SK-N-SH (cell line): Measurements from ENCODE around the gene SHISA8. TPM values are rescaled to one million over a fixed set of nuclear protein-coding genes. Genes with fewer than 3 reads are reported as not detected.

Experiments
- CTCF ChIA-PET: fragments of 300-600, 350-600 bp; formaldehyde crosslinking; extraction: SDS; loops from one replicate; lab custom pipeline; 2021; lab: Yijun Ruan, JAX
- POLR2A ChIA-PET: fragments of 350-600 bp; sonication (Branson Sonifier 250); formaldehyde crosslinking; extraction: SDS; loops from one replicate; lab custom pipeline; 2020; ENCODE audit warnings: antibody characterized with exemption, inconsistent platforms; lab: Yijun Ruan, JAX
- DNase-seq: peaks from one replicate; pipeline ENCODE4 v3.0.0; 2012
- H2AFZ ChIP-seq: fragments of 200-600 bp; sonication (generic); 2 replicates; pipeline ENCODE4 v1.8.1; 2016; ENCODE audit warnings: antibody characterized with exemption, mild to moderate bottlenecking, low read depth
- H3F3A ChIP-seq: fragments of 200-600 bp; sonication (generic); replicated peaks from 2 replicates; pipeline ENCODE3; 2016; ENCODE audit warnings: antibody characterized with exemption, mild to moderate bottlenecking; ENCODE audit not compliant: insufficient read depth
- H3K27ac ChIP-seq, 2 experiments: fragments of 200-500 bp in 1 of 2; fragments of 200-600 bp in 1 of 2; sonication (Bioruptor generic) in 1 of 2; sonication (generic), shearing (Covaris generic) in 1 of 2; 2 replicates each; pipeline versions ENCODE4 v1.5.1 to v1.6.1; 2014 to 2016; ENCODE audit warnings: low read depth in 2 of 2, inconsistent platforms in 1 of 2, low read length in 1 of 2, mild to moderate bottlenecking in 1 of 2, mixed read lengths in 1 of 2
- H3K27me3 ChIP-seq: fragments of 200-600 bp; sonication (generic), shearing (Covaris generic); 2 replicates; pipeline ENCODE4 v1.6.1; 2016; ENCODE audit warnings: mixed run types; ENCODE audit not compliant: insufficient read depth
- H3K36me3 ChIP-seq, 2 experiments: fragments of 200-500 bp in 1 of 2; fragments of 200-600 bp in 1 of 2; sonication (Bioruptor generic) in 1 of 2; sonication (generic) in 1 of 2; replicated peaks in 1 of 2; 2 replicates each; pipeline versions ENCODE3 to v1.5.1; 2014 to 2016; ENCODE audit warnings: low read length in 1 of 2, mild to moderate bottlenecking in 1 of 2; ENCODE audit not compliant: insufficient read depth in 2 of 2, control insufficient read depth in 1 of 2
- H3K4me1 ChIP-seq, 2 experiments: fragments of 200-500 bp in 1 of 2; fragments of 200-600 bp in 1 of 2; sonication (Bioruptor generic) in 1 of 2; sonication (generic), shearing (Covaris generic) in 1 of 2; 2 replicates each; pipeline versions ENCODE4 v1.5.1 to v1.6.1; 2014 to 2016; ENCODE audit warnings: low read depth in 1 of 2, low read length in 1 of 2, mixed run types in 1 of 2; ENCODE audit not compliant: insufficient read depth in 2 of 2, control insufficient read depth in 1 of 2
- H3K4me2 ChIP-seq: fragments of 200-600 bp; sonication (generic), shearing (Covaris generic); 2 replicates; pipeline ENCODE4 v1.6.1; 2017; ENCODE audit warnings: mixed run types
- H3K4me3 ChIP-seq, 2 experiments: fragments of 200-500 bp in 1 of 2; fragments of 200-600 bp in 1 of 2; sonication (Bioruptor generic) in 1 of 2; sonication (generic), shearing (Covaris generic) in 1 of 2; 2 replicates each; pipeline versions ENCODE4 v1.5.1 to v1.8.1; 2014 to 2016; ENCODE audit warnings: low read depth in 2 of 2, inconsistent platforms in 1 of 2, low read length in 1 of 2, mild to moderate bottlenecking in 1 of 2, mixed read lengths in 1 of 2, moderate library complexity in 1 of 2
- H3K79me2 ChIP-seq: fragments of 200-600 bp; sonication (generic); 2 replicates; pipeline ENCODE4 v1.8.1; 2017; ENCODE audit warnings: mild to moderate bottlenecking; ENCODE audit not compliant: insufficient read depth
- H3K9ac ChIP-seq: fragments of 200-600 bp; sonication (generic); 2 replicates; pipeline ENCODE4 v1.6.1; 2017; ENCODE audit warnings: mixed run types
- H3K9me2 ChIP-seq: fragments of 200-600 bp; sonication (generic); 2 replicates; pipeline ENCODE4 v1.6.1; 2017; ENCODE audit warnings: mixed run types
- H3K9me3 ChIP-seq: fragments of 200-600 bp; sonication (generic); 2 replicates; pipeline ENCODE4 v1.6.1; 2017; ENCODE audit warnings: mixed run types, mild to moderate bottlenecking, moderate library complexity
- H4K20me1 ChIP-seq: fragments of 200-600 bp; sonication (generic); 2 replicates; pipeline ENCODE4 v1.6.1; 2017; ENCODE audit warnings: mild to moderate bottlenecking, mixed run types; ENCODE audit not compliant: insufficient read depth
- CTCF ChIP-seq: fragments of 200-600 bp; sonication (generic); IDR thresholded peaks from 2 replicates; pipeline ENCODE4 v1.6.1; 2017; ENCODE audit warnings: antibody characterized with exemption, mild to moderate bottlenecking, moderate library complexity
- FOSL2 ChIP-seq: IDR thresholded peaks from 2 replicates; pipeline ENCODE4 v1.4.0; 2012; ENCODE audit warnings: low read depth, mild to moderate bottlenecking, moderate library complexity, borderline replicate concordance
- GABPA ChIP-seq: IDR thresholded peaks from 2 replicates; pipeline ENCODE4 v1.4.0; 2012; ENCODE audit warnings: low read depth, mild to moderate bottlenecking
- MAX ChIP-seq: IDR thresholded peaks from 2 replicates; pipeline ENCODE4 v1.4.0; 2012; ENCODE audit warnings: low read depth
- NFIC ChIP-seq: IDR thresholded peaks from 2 replicates; pipeline ENCODE4 v1.4.0; 2012; ENCODE audit warnings: borderline replicate concordance
- NRF1 ChIP-seq: IDR thresholded peaks from 2 replicates; pipeline ENCODE4 v1.6.1; 2012; ENCODE audit warnings: low read depth, mild to moderate bottlenecking, low read length
- PBX3 ChIP-seq: IDR thresholded peaks from 2 replicates; pipeline ENCODE4; 2012
- RAD21 ChIP-seq: IDR thresholded peaks from 2 replicates; pipeline ENCODE4 v1.6.1; 2012; ENCODE audit warnings: mild to moderate bottlenecking, low read length
- RFX5 ChIP-seq: IDR thresholded peaks from 2 replicates; pipeline ENCODE4 v1.6.1; 2012; ENCODE audit warnings: mild to moderate bottlenecking, improper control_type of control experiment, low read length
- SMC3 ChIP-seq: IDR thresholded peaks from 2 replicates; pipeline ENCODE4 v1.6.1; 2012; ENCODE audit warnings: low read depth, low read length, improper control_type of control experiment
- TCF12 ChIP-seq: IDR thresholded peaks from 2 replicates; pipeline ENCODE4 v1.4.0; 2012
- WGBS: methylation state at CpG from one replicate; pipeline ENCODE4 v1.1.6; 2017; ENCODE audit warnings: low lambda C conversion rate; 5-methylcytosine and 5-hydroxymethylcytosine counted together
- polyA plus RNA-seq, 3 experiments: library from polyadenylated mRNA; depleted of rRNA; stranded (reverse); fragments of >200 nt; gene quantifications; 2 replicates each; pipeline ENCODE4 v1.2.3, GENCODE V29; 2012

The SHISA8 gene
- polyA plus RNA-seq, 1 of the 3 experiments (the other 2 are of a cell fraction), result not detected

GRCh38 chr22:41876275-41876674 is 38.6 kb downstream of the SHISA8 start:
- WGBS, result 73% methylated on average over 3 of the region's 3 CpGs
- ChIA-PET POLR2A (no interaction called here), CTCF (no interaction called here)
- peak overlapping the region; percentile 33; the same call in 1 of the 2 replicates for H3K4me2 ChIP-seq
- DNase-seq, result no peak
- H3K27me3 ChIP-seq, result no peaks in the 10 kb centered on the region
- no peak overlapping the region for H3K9ac ChIP-seq
- H3K79me2 ChIP-seq, result no peaks in the 10 kb centered on the region
- H3F3A ChIP-seq, result no peaks in the 10 kb centered on the region
- no peaks in the 10 kb centered on the region for H3K36me3 ChIP-seq
- H4K20me1 ChIP-seq, result no peaks in the 10 kb centered on the region
- H3K9me2 ChIP-seq, result no peaks in the 10 kb centered on the region
- peaks cover 0 to 2% of the 10 kb centered on the region in 2 experiments; a peak in 1 of 4 replicates for H3K4me1 ChIP-seq
- no peaks in the 10 kb centered on the region for H3K9me3 ChIP-seq
- H3K4me3 ChIP-seq, result no peak overlapping the region
- H3K27ac ChIP-seq, result peak overlapping the region in 1 of 2 experiments; percentile 28; a peak in 1 of 4 replicates
- no peak overlapping the region for H2AFZ ChIP-seq
- TF ChIP-seq NRF1 (no peak), NFIC (peak; percentile 18; the same call in 1 of the 2 replicates), GABPA (no peak), TCF12 (peak; percentile 23; the same call in 1 of the 2 replicates), PBX3 (0 out of 2 replicates have a peak, but pooled peaks have one; percentile 9), FOSL2 (0 out of 2 replicates have a peak, but pooled peaks have one; percentile 20), SMC3 (no peak), CTCF (no peak)

DNA sequence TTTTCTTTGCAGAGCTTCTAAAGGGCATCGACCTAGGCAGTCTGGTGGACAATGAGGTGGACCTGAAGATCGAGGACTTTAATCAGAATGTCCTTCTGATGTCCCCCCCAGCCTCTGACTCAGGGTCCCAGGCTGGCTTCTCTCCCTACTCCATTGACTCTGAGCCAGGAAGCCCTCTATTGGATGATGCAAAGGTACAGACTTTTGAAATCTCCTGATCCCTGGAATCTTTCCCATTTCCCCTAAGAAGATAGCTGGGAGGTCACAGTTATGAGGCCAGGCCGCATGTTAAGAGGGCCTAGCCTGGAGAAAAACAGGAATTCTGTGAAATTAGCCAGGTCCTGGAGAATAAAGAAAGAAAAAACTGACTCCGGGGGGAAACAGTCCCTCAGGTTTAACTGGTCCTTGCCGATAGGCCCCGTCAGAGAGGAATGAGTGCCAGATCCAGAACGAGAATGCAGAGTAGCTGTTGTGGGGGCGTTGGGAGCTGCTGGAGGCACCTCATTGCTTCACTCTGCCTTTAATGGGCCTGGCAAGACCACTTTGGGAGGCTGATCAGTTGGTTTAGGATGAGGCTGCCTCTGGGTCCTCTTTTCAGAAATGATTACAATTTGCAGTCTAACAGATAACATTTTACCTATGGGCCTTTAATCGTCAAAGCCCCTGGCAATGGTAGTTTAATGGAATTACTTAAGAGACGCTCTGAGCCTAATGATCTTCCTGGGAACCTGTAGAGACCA is 39.2 kb downstream of the SHISA8 start:
- POLR2A ChIA-PET, result no interaction called here

More for the DNA sequence above, 39.2 kb downstream of the SHISA8 start:
- no peaks in the 10 kb centered on the region for H3K79me2 ChIP-seq
- no peaks in the 10 kb centered on the region for H3K9me3 ChIP-seq
- no peak overlapping the region for H2AFZ ChIP-seq
- H3K27me3 ChIP-seq, result no peaks in the 10 kb centered on the region
- peaks cover 0 to 2% of the 10 kb centered on the region in 2 experiments; a peak in 1 of 4 replicates for H3K4me1 ChIP-seq
- H3K27ac ChIP-seq, result peak overlapping the region; percentile 22 to 28; a peak in 1 of 4 replicates
- no peak overlapping the region for H3K4me3 ChIP-seq
- H3K9ac ChIP-seq, result no peak overlapping the region
- 55% methylated on average over 8 of the region's 10 CpGs for WGBS
- CTCF ChIA-PET, result no interaction called here
- H3F3A ChIP-seq, result no peaks in the 10 kb centered on the region
- TF ChIP-seq NFIC, result no peak
- TF ChIP-seq RFX5, result no peak
- TF ChIP-seq MAX, result no peak
- TF ChIP-seq FOSL2, result no peak
- TF ChIP-seq RAD21, result no peak
- H4K20me1 ChIP-seq, result no peaks in the 10 kb centered on the region
- DNase-seq, result no peak
- no peaks in the 10 kb centered on the region for H3K36me3 ChIP-seq
- peak overlapping the region; percentile 33; the same call in 1 of the 2 replicates for H3K4me2 ChIP-seq
- no peaks in the 10 kb centered on the region for H3K9me2 ChIP-seq
